HG03378 (cell line): ENCODE data around the gene FHL3.
"Not testable (repeated sequence)": the region's sequence is repeated elsewhere in the genome, so short reads cannot be mapped to it uniquely, and the experiment has no call there.

ENCODE experiments used
- ATAC-seq: cut with Tn5 transposase; IDR thresholded peaks from one replicate; pipeline ENCODE4 v1.9.1; 2021; ENCODE audit warnings: mild to moderate bottlenecking, moderate library complexity; ENCODE audit not compliant: unreplicated experiment

The FHL3 gene

GRCh38 chr1:37995751-37996345 lies 9.5 kb downstream of the FHL3 start:
- ATAC-seq: no peak

- ATAC-seq: no peak
Observed at GRCh38 chr1:37994886-37995566, 10.3 kb downstream of the FHL3 start.

GRCh38 chr1:37989361-37989930 lies 15.9 kb downstream of the FHL3 start:
- no peak for ATAC-seq

GRCh38 chr1:37987679-37988078 lies 17.6 kb downstream of the FHL3 start:
- no peak for ATAC-seq

- no peak for ATAC-seq
Observed at GRCh38 chr1:37983546-37983945, 21.8 kb downstream of the FHL3 start.

GRCh38 chr1:37978541-37978940 lies 26.8 kb downstream of the FHL3 start:
- ATAC-seq: no peak

GRCh38 chr1:37975083-37975482 lies 30.2 kb downstream of the FHL3 start:
- not testable (repeated sequence) for ATAC-seq

- ATAC-seq: no peak
Observed at GRCh38 chr1:37974567-37974966, 30.7 kb downstream of the FHL3 start.

GRCh38 chr1:37973684-37974083 lies 31.6 kb downstream of the FHL3 start:
- not testable (repeated sequence) for ATAC-seq

GRCh38 chr1:37965301-37965700 lies 40.0 kb downstream of the FHL3 start:
- no peak for ATAC-seq

- not testable (repeated sequence) for ATAC-seq
Observed at GRCh38 chr1:37964106-37964505, 41.2 kb downstream of the FHL3 start.

- ATAC-seq: no peak
Observed at GRCh38 chr1:37958690-37959089, 46.6 kb downstream of the FHL3 start.

- no peak for ATAC-seq
Observed at GRCh38 chr1:37955685-37956084, 49.6 kb downstream of the FHL3 start.

- ATAC-seq: no peak
Observed at GRCh38 chr1:37954316-37954971, 50.9 kb downstream of the FHL3 start.

- no peak for ATAC-seq
Observed at GRCh38 chr1:37952738-37953137, 52.6 kb downstream of the FHL3 start.

- ATAC-seq: no peak
Observed at GRCh38 chr1:37951783-37952624, 53.3 kb downstream of the FHL3 start.

- no peak for ATAC-seq
Observed at GRCh38 chr1:37951041-37951782, 54.1 kb downstream of the FHL3 start.

- no peak for ATAC-seq
Observed at GRCh38 chr1:37949524-37950152, 55.7 kb downstream of the FHL3 start.

GRCh38 chr1:37948841-37949240 lies 56.5 kb downstream of the FHL3 start:
- ATAC-seq: no peak

- ATAC-seq: no peak
Observed at GRCh38 chr1:37948166-37948565, 57.1 kb downstream of the FHL3 start.
